GM21367 (cell line): ENCODE data around the gene SLC47A2.
"Not testable (repeated sequence)": the region's sequence is repeated elsewhere in the genome, so short reads cannot be mapped to it uniquely, and the experiment has no call there.

Source experiments
- ATAC-seq: cut with Tn5 transposase; IDR thresholded peaks from one replicate; pipeline ENCODE4 v1.9.1; 2021; ENCODE audit not compliant: unreplicated experiment

Gene SLC47A2, protein sequence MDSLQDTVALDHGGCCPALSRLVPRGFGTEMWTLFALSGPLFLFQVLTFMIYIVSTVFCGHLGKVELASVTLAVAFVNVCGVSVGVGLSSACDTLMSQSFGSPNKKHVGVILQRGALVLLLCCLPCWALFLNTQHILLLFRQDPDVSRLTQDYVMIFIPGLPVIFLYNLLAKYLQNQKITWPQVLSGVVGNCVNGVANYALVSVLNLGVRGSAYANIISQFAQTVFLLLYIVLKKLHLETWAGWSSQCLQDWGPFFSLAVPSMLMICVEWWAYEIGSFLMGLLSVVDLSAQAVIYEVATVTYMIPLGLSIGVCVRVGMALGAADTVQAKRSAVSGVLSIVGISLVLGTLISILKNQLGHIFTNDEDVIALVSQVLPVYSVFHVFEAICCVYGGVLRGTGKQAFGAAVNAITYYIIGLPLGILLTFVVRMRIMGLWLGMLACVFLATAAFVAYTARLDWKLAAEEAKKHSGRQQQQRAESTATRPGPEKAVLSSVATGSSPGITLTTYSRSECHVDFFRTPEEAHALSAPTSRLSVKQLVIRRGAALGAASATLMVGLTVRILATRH

DNA sequence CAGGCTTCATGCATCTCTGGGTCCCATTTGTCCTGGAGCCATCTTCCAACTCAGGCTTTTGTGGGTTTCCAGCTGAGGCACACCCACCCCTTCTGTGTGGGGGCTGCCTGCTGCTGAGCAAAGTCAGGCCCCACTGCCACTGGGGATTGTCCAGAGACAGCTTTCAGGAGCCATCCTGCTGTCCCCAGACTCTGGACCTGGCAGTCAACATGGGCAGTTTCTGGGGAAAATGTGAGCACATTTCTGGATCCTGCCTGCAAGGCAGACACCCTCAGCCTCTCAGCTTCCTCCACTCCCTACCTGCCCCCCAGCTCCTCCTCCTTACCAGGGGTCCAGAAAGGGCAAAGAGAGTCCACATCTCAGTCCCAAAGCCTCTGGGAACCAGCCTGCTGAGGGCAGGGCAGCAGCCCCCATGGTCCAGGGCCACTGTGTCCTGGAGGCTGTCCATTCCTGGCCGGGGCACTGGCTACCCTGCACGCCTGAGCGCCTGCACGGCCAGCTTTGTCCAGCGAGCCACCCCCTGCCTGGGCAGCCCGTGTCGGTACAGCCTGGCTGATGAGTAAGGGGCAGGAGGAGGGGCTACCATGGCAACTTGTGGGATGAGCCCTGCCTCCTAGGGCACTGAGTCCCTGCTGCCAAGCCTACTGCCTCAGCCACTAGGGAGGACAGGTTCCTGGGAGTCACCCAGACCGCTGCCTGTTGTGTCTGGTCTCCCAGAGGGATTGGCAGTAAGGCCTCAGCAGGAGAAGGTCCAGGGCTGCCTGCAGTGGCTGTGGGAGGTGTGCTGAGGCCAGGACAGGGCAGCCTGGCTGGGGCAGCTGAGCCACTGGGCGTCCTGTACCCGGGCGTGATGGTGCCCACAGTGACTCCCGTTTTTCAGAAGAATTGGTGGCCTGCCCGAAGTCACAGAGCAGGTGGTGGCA is at the start of gene SLC47A2:
TSS of gene SLC47A2 (minus strand) at position 477 of the 923 bp plus-strand sequence. CDS start at position 448, 29 bp downstream.
- no peak for ATAC-seq

DNA sequence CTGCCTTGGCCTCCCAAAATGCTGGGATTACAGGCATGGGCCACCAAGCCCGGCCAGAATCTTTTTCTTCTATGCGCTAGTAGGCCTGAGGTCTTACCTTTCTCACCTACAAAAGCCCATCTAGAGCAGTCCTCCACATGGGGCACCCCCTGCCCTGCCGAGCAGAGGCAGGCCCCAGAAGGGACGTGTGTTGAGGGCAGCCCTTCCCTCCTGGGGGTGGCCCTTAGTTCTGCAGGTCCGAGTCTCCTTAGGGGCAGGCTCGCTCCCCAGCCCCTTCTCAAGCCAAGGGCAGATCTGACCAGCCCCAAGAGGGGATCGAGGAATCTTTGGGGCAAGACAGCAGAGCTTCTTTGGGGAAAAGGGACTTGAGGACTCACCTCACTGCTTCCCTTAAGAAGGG is 49.6 kb upstream of the SLC47A2 start:
- no peak for ATAC-seq

DNA sequence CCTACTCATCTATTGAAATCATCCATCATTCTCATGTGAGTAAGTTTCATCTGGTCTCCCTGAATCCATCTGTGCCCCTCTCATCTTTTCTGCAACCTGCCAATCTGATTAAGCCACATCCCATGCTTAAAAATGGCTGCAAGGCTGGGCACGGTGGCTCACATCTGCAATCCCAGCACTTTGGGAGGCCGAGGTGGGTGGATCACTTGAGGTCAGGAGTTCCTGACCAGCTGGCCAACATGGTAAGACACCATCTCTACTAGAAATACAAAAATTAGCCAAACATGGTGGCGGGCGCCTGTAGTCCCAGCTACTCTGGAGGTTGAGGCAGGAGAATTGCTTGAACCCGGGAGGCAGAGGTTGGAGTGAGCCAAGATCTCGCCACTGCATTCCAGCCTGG is 47.6 kb upstream of the SLC47A2 start:
- ATAC-seq: not testable (repeated sequence)

DNA sequence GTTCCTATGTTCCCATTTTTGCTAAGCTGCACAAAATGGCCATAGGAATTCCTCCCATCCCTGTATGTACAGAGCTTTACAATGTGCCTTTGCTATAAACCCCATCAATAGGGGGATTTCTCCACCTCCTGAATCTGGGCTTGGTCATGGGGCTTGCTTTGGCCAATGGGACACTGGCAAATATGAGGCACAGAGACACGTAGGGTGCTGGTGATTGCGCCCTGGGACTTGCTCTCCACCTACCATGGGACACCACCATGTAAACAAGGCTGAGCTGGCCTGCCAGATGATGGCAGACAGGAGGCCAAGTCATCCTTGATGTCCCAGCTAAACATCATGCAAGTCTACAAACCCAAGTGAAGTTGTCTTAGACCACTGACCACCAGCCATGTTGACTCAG is 47.0 kb upstream of the SLC47A2 start:
- ATAC-seq: no peak

DNA sequence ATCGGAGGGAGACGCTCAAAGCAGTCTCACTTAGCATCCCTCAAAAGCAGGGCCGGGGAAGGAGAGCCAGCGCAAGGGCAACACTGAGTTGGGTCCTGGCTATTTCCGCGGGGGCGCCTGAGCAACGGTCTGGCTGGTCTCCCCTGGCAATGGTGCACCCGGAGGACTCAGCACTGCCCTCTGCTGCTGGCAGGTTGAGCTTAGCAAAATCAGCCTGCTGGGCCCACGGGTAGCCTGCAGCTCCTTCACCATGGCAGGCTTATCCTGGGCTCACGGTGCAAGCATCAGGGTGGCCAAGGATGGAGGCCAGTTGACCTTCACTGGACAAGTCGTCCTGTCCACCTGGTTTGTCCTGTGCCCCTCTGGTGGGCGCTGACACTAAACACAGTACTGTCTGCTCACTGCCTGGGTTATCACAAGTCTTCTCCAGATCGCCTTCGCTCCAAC is 46.2 kb upstream of the SLC47A2 start:
- ATAC-seq: no peak

DNA sequence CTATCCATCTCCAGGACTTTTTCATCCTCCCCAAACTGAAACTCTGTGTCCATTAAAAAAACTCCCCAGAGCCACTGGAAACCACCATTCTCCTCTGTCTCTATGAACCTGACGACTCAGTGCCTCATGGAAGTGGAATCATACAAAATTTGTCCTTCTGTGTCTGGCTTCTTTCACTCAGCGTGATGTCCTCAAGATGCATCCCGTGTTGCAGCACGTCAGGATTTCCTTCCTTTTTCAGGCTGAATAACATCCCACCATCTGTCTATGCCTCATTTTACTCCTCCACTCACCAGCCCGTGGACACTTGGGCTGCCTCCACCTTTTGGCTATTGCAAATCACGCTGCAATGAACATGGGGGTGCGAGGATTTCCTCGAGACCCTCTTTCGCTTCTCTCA is 44.4 kb upstream of the SLC47A2 start:
- ATAC-seq: no peak

DNA sequence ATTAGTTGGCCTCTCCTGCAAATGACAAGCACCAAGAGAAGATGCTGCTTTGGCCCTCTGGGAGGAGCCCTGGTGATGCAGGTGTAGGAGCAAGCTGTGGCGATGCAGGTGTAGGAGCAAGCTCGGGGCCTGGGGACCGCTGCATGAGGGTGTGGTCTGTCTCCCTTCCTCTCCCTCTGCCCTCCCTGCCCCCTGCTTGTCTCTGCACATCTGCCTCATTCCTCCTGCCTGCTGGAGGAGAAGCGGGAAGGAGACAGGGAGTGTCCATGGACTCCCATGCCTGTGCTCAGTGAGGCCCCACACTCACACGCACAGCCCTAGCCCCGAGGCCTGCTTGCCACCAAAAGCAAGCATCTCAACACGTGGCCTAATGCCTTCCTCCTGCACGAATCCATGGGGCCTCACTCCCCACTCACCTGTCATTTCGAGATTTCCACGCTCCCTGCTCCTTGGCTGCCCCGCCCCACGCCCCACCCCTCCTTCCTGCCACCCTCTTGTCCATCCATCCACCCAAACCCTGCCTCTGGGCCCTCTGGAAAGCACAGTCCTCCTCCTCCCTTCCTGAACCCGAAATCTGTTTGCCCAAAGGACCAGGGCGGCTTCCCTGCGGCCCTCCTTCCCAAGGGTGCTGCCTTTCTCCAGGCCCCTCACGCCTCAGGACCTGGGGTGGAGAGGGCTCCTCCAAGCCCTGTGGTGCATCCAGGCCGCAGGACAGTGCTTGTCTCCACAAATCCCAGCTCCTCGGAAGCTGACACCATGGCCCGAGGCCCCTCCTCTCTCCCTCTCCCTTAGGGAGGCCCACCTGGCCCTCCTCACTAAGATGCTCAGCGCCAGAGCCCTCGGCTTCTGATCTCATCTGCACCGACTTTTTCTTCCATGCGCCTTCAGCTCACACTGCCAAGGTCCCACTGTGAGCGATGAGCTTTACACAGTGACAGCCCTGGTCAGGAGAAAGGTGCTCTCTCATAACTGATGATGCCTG is 43.5 kb upstream of the SLC47A2 start:
- ATAC-seq: no peak

DNA sequence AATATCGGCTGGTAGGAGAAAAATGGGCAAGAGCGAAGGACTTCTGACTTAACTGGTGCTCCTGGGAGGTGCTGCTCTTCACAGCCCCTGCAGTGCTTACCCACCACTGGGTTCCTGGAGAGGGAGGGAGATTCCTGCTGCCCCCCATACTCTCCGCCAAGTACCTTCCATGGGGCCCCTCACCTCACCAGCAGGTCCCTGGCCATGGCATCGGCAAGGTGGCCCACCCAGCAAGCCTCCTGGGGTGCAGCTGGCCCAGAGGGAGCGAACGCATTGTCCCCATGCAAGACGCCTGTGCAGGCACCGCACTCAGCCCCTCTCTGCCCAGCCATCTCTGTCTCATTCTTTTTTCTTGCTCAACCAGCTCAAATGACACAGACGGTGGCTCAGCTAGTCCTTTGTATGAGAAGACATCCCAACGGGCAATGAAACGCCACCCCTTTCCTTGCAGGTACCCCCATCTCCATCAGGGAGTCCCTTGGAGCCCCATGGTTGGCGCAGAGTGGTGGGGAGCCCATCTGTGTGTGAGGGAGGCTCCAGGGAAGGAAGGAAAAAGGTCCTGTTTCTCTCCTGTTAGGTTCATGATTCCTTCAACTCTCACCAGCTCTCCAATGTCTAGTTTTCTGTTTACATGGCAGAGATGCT is 41.3 kb upstream of the SLC47A2 start:
- ATAC-seq: no peak

DNA sequence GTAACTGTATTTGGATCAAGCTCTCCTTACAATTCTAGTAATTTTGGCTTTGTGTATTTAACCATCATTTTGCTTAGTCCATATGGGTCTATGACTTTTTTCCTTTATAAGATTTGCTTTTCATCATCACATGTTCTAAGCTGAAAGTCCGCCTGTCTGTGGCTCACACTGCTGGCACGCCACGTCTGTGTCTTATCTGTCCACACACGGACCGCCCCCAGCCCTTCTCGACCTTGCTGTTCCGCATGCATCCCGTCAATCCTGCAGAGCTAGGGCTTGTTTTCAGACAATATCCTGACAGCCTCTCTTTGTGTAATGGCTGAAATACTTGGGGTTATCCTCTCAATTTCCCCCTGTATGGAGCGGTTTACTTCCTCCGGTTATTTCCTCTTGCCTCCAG is 40.2 kb upstream of the SLC47A2 start:
- no peak for ATAC-seq

DNA sequence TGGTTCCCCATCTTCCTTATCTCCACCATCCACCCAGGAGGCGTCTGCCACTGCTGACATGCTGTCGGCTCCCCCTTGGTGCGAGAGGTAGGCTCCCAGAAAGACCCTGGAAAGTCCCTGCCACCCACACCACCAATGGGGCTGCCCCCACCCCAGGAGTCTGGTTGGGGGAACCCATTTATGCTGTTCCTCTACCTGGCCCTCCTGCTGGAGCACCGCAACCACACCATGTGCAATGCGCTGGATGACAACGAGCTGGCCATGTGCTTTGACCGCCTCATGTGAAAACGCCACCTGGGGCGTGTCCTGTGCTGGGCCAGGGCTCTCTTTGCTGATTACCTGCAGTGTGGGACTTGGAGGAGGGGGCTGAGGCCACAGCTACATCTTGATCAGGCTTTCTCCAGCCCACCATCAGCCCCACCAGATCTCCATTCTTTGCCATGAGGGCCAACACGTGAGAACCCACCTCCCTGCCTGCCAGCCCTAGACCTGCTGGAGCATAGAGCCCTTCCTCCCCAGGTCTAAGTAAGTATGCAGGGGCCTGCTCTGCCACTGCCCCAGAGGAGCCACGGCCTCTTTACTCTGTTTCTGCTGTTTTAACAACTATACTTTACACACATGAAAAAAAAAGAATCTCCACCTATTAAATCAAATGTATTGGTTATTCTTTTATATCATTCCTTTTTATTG is 39.6 kb upstream of the SLC47A2 start:
- ATAC-seq: no peak

DNA sequence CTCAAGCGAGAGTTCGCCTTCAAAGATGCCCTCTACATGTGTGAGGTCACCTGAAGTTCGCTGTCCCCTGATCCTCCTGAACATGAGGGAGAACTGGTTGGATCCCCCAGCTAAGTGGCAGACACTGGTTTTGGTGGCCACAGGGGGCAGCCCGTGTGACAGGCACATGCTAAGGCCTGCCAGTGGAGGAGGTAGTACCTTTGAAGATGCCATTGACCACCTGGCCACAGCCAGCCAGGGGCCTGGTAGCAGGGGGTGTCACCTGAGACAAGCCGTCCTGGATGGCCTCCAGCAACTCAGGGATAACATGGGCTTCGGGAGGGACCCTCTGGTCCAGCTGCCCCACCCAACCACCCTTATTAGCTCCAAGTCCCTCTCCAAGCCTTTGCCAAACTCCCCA is 39.0 kb upstream of the SLC47A2 start:
- no peak for ATAC-seq

DNA sequence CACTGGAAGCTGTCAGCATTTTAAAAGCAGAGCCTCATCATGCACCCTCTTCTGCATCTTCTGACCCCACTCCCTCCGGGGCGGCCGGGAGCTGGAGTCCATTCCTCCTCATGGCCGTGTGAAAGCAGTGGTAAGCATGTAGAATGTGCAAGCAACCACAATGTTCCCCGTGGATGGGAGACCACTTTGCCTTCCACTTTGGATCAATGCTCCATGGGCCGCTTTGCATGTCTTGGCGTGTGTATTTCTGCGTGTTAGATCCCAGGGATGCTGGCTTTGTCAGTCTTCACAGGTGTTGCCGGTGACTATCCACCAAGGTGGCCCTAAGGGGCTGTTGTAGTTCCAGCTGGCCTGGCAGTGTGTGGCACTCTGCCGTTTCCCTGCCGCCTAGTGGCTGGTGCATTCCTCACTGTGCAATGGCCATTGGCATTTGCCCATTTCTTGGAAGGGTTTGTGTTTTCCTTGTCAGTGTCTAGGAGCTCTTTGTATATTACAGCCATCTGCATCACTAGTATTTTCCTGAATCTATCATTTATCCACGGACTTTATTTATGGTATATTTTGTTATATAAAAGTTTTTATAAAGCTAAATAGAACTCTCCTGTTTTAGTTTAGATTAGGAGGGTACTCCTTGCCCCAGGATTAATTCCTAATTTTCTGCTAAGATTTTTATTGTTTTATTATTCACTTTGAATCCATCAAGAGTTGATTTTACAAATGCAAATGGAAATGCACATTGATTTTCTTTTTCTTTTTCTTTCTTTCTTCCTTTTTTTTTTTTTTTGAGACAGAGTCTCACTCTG is 37.5 kb upstream of the SLC47A2 start:
- no peak for ATAC-seq

DNA sequence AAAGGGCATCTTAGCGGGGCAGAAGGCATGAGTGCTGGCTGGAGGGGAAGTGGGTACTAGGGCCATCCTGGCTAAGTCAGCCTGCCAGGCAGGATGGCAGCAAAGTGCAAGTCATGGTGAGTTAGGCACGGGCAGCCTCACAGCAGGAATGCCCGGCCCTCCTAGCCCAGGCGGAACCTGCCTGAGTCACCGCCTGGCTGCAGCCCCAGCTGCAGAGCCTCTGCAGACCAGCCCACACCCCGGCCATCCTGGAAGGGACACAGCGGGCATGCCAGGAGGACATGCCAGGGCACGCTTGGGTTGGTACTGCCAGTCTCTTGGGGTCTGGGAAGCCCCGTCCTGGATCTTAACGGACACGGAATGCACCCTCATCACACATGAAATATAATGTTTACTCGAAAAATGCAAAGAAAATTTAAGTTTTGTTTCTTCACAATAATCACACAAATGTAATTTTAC is 36.7 kb upstream of the SLC47A2 start:
- no peak for ATAC-seq

DNA sequence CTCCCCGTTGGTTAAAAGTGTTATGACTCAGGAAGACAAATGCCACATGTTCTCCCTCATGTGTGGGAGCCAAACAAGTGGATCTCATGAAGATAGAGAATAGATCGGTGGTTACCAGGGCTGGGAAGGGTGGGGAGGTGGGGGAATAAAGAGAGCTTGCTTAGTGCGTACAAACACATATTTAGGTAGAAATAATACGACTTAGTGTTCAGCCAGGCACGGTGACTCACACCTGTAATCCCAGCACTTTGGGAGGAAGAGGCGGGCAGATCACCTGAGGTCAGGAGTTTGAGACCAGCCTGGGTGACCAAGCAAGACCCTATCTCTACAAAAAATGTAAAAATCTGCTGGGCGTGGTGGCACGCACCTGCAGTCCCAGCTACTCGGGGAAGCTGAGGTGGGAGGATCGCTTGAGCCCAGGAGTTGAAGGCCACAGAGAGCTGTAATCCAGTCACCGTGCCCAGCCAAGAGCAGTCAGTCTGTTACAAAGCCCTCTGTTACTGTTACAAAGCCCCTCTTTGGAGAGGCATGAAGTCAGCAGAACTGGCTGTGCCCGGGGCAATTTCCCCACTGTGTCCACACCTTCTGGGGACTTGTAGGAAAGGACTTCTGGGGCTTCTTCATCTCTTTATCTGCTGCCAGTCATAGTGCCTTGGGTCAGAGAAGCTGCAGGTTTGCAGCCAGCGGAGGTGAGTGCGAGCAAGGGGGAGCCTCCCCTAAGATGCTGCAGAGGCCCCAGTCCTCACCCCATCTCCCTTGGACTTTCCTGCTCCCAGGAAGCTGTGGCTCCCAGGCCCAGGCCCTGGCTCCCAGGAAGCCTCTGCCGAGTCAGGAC is 36.0 kb upstream of the SLC47A2 start:
- ATAC-seq: no peak

DNA sequence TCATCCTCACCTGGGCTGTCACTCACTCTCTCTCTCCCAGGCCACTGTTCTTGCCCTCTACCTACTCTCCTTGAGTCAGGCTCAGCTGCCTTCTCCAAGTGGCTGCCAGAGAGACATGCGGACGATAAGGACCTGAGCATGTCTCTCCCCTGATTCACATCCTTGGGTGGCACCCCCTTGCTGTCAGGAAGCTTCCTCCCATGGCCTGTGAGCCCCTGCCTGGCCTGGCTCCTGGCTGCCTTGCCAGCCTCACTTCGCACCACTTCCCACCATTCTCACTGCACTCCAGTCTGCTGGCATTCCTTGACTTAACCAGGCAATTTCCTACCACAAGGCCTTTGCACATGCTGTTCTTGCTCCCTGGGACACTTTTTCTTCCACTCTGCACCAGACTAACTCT is 34.5 kb upstream of the SLC47A2 start:
- ATAC-seq: no peak

DNA sequence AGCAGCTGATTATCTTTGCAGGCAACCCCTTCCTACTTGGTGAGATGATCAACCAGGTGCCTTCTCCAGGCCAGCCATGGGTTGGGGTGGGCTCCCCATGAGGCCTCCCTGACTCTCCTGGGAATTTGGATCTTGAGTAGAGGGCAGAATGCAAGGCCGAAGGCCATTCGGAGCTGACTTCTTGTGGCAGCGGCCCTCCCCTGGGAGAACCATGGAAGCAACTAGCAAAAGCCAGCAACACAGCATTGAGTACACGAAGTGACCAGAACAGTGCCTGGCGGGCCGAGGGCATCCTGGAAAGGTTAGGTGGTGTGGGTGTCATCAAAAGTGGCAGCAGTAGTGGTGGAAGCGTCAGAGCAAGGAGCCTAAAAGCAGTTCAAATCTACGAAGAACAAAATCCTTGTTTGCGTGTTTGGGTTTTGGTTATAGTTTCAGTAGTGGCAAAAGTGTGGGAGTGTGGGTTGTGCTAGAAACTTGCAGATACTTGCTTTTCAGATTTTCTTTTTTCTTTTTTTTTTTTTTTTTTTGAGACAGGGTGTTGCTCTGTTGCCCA is 33.7 kb upstream of the SLC47A2 start:
- ATAC-seq: no peak

DNA sequence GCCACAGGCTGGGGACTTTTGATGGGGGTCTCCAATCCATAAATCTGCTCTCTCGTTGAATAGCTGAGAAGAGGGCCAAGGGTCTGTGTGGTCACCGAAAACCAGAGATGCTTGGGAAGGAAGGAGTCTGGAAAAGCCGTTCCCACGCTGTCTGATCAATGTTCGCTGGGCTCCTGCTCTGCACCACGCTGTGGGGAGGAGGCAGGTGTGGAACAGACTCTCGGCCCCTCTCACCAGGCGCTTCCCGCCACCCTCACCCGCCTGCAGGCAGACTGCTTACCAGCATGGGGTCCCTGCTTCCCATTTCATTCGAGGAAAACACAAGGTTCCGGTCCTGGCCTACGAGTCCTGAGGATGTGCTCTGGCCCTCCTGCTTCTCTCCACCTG is 32.4 kb upstream of the SLC47A2 start:
- no peak for ATAC-seq
